ENCODE data around the gene TYW3.

DNA sequence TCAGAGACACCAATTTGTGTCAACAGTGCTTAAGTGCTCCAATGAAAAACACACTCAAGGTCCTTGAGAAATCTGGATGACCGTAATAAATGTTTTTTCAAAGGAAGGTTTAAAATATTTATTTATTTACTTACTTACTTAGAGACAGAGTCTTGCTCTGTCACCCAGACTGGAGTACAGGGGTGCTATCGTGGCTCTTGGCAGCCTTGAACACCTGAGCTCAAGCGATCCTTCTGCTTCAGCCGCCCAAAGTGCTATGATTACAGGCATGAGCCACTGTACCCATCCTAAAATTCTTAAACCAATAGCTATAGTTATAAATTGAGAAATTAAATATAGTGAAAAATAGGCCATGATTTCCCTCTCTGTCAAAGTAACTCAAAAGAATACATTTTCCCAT is 42.0 kb upstream of the TYW3 start:
- TF ChIP-seq BACH2 (CRISPR knock-in tag; IDR thresholded peaks at IDR 0.05; ENCODE audit: borderline replicate concordance) (no peak), ARNTL (CRISPR knock-in tag; IDR thresholded peaks at IDR 0.05; ENCODE audit: borderline replicate concordance, low read depth) (no peak), TOX (CRISPR knock-in tag; IDR thresholded peaks at IDR 0.05; ENCODE audit: borderline replicate concordance) (no peak), ZNF8 (CRISPR knock-in tag; IDR thresholded peaks at IDR 0.05) (no peak), ZNF70 (CRISPR knock-in tag; IDR thresholded peaks at IDR 0.05) (no peak), ZNF565 (CRISPR knock-in tag; conservative IDR thresholded peaks at IDR 0.05; ENCODE audit: low read depth) (no peak), ISL1 (CRISPR knock-in tag; IDR thresholded peaks at IDR 0.05) (no peak), PPARA (CRISPR knock-in tag; IDR thresholded peaks at IDR 0.05; ENCODE audit: borderline replicate concordance) (no peak), OSR1 (CRISPR knock-in tag; IDR thresholded peaks at IDR 0.05) (no peak), ZFP30 (CRISPR knock-in tag; IDR thresholded peaks at IDR 0.05) (no peak), ZFP3 (CRISPR knock-in tag; IDR thresholded peaks at IDR 0.05) (no peak)
- TF ChIP-seq, protein P1, sequence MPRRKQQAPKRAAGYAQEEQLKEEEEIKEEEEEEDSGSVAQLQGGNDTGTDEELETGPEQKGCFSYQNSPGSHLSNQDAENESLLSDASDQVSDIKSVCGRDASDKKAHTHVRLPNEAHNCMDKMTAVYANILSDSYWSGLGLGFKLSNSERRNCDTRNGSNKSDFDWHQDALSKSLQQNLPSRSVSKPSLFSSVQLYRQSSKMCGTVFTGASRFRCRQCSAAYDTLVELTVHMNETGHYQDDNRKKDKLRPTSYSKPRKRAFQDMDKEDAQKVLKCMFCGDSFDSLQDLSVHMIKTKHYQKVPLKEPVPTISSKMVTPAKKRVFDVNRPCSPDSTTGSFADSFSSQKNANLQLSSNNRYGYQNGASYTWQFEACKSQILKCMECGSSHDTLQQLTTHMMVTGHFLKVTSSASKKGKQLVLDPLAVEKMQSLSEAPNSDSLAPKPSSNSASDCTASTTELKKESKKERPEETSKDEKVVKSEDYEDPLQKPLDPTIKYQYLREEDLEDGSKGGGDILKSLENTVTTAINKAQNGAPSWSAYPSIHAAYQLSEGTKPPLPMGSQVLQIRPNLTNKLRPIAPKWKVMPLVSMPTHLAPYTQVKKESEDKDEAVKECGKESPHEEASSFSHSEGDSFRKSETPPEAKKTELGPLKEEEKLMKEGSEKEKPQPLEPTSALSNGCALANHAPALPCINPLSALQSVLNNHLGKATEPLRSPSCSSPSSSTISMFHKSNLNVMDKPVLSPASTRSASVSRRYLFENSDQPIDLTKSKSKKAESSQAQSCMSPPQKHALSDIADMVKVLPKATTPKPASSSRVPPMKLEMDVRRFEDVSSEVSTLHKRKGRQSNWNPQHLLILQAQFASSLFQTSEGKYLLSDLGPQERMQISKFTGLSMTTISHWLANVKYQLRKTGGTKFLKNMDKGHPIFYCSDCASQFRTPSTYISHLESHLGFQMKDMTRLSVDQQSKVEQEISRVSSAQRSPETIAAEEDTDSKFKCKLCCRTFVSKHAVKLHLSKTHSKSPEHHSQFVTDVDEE (CRISPR knock-in tag; IDR thresholded peaks at IDR 0.05), result no peak
- TF ChIP-seq, protein P2, sequence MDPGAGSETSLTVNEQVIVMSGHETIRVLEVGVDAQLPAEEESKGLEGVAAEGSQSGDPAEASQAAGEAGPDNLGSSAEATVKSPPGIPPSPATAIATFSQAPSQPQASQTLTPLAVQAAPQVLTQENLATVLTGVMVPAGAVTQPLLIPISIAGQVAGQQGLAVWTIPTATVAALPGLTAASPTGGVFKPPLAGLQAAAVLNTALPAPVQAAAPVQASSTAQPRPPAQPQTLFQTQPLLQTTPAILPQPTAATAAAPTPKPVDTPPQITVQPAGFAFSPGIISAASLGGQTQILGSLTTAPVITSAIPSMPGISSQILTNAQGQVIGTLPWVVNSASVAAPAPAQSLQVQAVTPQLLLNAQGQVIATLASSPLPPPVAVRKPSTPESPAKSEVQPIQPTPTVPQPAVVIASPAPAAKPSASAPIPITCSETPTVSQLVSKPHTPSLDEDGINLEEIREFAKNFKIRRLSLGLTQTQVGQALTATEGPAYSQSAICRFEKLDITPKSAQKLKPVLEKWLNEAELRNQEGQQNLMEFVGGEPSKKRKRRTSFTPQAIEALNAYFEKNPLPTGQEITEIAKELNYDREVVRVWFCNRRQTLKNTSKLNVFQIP (CRISPR knock-in tag; IDR thresholded peaks at IDR 0.05; ENCODE audit: borderline replicate concordance, low read depth), result no peak
- TF ChIP-seq, protein P3, sequence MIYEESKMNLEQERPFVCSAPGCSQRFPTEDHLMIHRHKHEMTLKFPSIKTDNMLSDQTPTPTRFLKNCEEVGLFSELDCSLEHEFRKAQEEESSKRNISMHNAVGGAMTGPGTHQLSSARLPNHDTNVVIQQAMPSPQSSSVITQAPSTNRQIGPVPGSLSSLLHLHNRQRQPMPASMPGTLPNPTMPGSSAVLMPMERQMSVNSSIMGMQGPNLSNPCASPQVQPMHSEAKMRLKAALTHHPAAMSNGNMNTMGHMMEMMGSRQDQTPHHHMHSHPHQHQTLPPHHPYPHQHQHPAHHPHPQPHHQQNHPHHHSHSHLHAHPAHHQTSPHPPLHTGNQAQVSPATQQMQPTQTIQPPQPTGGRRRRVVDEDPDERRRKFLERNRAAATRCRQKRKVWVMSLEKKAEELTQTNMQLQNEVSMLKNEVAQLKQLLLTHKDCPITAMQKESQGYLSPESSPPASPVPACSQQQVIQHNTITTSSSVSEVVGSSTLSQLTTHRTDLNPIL (CRISPR knock-in tag; IDR thresholded peaks at IDR 0.05; ENCODE audit: low read depth), result no peak

Measured in SK-N-SH treated with all-trans-retinoic acid at 6 μM for 48 hours (cell line).